GM18909 (cell line): ENCODE data around the gene SLC66A3.
"Not testable (repeated sequence)": the region's sequence is repeated elsewhere in the genome, so short reads cannot be mapped to it uniquely, and the experiment has no call there.

Source experiments
- ATAC-seq: cut with Tn5 transposase; IDR thresholded peaks from one replicate; pipeline ENCODE4 v1.9.1; 2021; ENCODE audit warnings: mild to moderate bottlenecking; ENCODE audit not compliant: unreplicated experiment, poor library complexity

The SLC66A3 gene

GRCh38 chr2:11160731-11161455 is 5.6 kb downstream of the SLC66A3 start:
- peak; percentile 73 for ATAC-seq

GRCh38 chr2:11161747-11162146 is 6.5 kb downstream of the SLC66A3 start:
- ATAC-seq = no peak

GRCh38 chr2:11163439-11164317 is 8.4 kb downstream of the SLC66A3 start:
- no peak for ATAC-seq

GRCh38 chr2:11165046-11165445 is 9.8 kb downstream of the SLC66A3 start:
- ATAC-seq = not testable (repeated sequence)

GRCh38 chr2:11166476-11166875 is 11.2 kb downstream of the SLC66A3 start:
- ATAC-seq = no peak

- no peak for ATAC-seq
Measured at GRCh38 chr2:11168488-11168887, 13.2 kb downstream of the SLC66A3 start.

GRCh38 chr2:11169333-11169732 is 14.1 kb downstream of the SLC66A3 start:
- no peak for ATAC-seq

- no peak for ATAC-seq
Measured at GRCh38 chr2:11174222-11174621, 19.0 kb downstream of the SLC66A3 start.

- ATAC-seq = no peak
Measured at GRCh38 chr2:11175293-11175795, 20.1 kb downstream of the SLC66A3 start.

- no peak for ATAC-seq
Measured at GRCh38 chr2:11177871-11178690, 22.8 kb downstream of the SLC66A3 start.

- ATAC-seq = no peak
Measured at GRCh38 chr2:11179196-11179595, 23.9 kb downstream of the SLC66A3 start.

GRCh38 chr2:11179899-11180298 is 24.6 kb downstream of the SLC66A3 start:
- ATAC-seq = no peak

GRCh38 chr2:11180653-11181052 is 25.4 kb downstream of the SLC66A3 start:
- ATAC-seq = no peak

GRCh38 chr2:11182951-11183350 is 27.7 kb downstream of the SLC66A3 start:
- ATAC-seq = no peak

GRCh38 chr2:11186145-11186544 is 30.9 kb downstream of the SLC66A3 start:
- ATAC-seq = no peak

- no peak for ATAC-seq
Measured at GRCh38 chr2:11187083-11187619, 31.9 kb downstream of the SLC66A3 start.

GRCh38 chr2:11187731-11188130 is 32.5 kb downstream of the SLC66A3 start:
- no peak for ATAC-seq

GRCh38 chr2:11196246-11196645 is 41.0 kb downstream of the SLC66A3 start:
- no peak for ATAC-seq

GRCh38 chr2:11200651-11201050 is 45.4 kb downstream of the SLC66A3 start:
- ATAC-seq = no peak

- no peak for ATAC-seq
Measured at GRCh38 chr2:11201969-11202368, 46.7 kb downstream of the SLC66A3 start.
